Fibroblast of mammary gland (primary cell): ENCODE data around the gene GRM4.
A peak's percentile ranks its signal among the peaks of the same experiment; 100 is the strongest.

Experiments used
- DNase-seq: peaks from one replicate; pipeline ENCODE4 v3.0.0-alpha.2; 2010; ENCODE audit warnings: low read depth
- H3K4me3 ChIP-seq: 2 replicates; pipeline ENCODE4 v1.5.1; 2011; ENCODE audit warnings: low read depth, mild to moderate bottlenecking, low read length, moderate library complexity; ENCODE audit not compliant: control insufficient read depth
- TF ChIP-seq, protein P1 (sequence below): conservative IDR thresholded peaks from 2 replicates; pipeline ENCODE4 v1.5.1; 2011; ENCODE audit warnings: low read depth, low read length, inconsistent platforms; ENCODE audit not compliant: control insufficient read depth, insufficient read depth

GRM4 gene

DNA sequence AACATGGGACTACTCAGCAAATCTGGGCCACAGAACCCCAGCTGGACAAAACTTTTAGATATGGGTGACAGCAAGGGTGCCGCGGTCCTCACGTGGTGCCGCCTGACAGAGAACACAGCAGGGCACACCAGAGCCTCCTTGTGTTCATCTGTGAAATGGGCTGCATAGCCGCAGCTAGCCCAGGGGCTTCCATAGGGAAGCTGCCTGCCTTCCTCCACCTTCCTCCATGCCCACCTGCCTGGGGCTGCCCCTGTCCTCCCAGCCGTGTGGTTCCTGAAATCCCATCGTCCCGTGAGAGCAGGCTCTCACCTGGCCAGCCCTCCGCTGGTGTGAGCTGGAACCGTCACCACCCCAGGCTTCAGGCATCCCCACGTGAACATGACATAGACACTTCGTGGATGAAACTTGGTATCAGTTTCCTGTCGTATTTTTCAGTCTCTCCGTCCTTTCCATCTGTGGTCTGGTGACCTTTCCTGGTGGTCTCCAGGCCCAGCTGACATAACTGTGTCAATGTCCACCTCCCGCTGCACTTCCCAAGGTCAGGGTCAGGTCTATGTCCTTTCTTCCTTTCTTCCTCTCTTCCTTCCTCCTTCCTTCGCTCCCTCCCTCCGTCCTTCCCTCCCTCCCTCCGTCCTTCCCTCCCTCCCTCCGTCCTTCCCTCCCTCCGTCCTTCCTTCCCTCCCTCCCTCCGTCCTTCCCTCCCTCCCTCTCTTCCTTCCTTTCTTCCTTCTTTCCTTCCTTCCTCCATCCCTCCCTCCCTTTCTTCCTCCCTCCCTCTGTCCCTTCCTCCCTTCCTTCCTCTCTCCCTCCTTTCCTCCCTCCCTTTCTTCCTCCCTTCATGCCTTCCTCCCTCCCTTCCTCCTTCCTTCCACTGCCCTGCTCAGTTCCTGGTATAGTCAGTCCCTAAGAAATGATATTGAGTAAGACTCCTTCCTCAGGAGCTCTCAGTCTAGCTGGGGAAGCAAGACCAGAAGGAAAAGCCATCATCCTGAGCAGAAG lies 78.8 kb downstream of the GRM4 start:
- no peak overlapping the region for H3K4me3 ChIP-seq
- DNase-seq: no peak
- TF ChIP-seq, protein P1, sequence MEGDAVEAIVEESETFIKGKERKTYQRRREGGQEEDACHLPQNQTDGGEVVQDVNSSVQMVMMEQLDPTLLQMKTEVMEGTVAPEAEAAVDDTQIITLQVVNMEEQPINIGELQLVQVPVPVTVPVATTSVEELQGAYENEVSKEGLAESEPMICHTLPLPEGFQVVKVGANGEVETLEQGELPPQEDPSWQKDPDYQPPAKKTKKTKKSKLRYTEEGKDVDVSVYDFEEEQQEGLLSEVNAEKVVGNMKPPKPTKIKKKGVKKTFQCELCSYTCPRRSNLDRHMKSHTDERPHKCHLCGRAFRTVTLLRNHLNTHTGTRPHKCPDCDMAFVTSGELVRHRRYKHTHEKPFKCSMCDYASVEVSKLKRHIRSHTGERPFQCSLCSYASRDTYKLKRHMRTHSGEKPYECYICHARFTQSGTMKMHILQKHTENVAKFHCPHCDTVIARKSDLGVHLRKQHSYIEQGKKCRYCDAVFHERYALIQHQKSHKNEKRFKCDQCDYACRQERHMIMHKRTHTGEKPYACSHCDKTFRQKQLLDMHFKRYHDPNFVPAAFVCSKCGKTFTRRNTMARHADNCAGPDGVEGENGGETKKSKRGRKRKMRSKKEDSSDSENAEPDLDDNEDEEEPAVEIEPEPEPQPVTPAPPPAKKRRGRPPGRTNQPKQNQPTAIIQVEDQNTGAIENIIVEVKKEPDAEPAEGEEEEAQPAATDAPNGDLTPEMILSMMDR: no peak

- DNase-seq: no peak
- TF ChIP-seq, protein P1: no peak
- no peak overlapping the region for H3K4me3 ChIP-seq
Measured at GRCh38 chr6:34066218-34066571, 79.7 kb downstream of the GRM4 start.

DNA sequence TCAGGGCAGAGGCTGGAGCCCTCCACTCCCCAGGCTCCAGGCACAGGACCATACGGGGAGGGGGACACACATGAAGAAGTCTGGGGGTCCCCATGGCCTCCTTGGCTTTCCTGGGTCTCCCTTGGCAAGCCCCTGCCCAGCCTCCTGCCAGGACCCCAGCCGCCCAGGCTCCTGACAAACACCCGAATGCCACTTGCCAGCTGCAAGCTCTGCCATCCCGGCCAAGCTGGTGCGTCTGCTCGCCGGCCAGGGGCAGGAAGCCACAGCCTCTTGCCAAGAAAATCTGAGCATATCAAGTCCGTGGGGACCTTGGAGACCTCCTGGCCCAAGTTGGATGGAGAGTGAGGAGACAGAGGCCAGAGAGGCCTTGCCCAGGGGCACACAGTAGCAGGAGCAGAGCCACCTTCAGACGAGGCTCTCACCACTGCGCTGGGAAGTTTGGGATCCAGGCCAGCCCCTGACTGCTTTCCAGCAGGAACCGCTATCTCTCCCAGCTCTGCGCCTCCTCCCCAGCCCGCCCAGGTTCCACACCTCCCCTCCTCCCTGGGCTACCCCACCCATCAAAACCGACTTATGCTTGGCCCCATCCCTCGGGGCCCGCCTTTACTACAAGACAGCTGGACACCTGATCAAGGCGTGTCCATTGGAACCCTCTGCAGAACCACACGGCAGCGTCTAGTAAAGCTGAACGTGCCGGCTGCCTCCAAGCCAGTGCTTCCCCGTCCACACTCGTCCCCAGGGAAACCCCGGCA lies 80.2 kb downstream of the GRM4 start:
- DNase-seq: no peak
- no peak overlapping the region for H3K4me3 ChIP-seq
- TF ChIP-seq, protein P1: no peak

GRCh38 chr6:34064675-34065074 lies 81.2 kb downstream of the GRM4 start:
- no peak for DNase-seq
- H3K4me3 ChIP-seq: no peak overlapping the region
- TF ChIP-seq, protein P1: no peak

DNA sequence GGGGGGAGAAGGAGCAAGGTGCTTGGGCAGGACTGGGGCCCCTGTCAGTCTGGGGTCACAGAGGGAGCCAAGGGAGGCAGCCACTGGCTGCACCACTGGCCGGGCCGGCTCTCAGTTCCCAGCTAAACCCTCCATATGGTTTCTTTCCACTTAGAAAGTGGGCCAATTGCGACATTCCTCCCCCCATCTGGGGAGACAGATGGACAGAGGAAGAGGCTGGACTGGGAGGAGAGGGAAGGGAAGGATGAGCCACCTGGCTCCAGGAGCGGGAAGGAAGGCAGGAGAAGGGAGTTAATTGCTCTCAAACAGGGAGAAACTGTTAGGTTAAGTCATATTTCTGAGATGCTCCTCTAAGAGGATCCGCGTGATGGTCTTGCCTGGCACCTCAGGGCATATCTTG lies 82.2 kb downstream of the GRM4 start:
- TF ChIP-seq, protein P1: no peak
- peak; percentile 14 for DNase-seq
- H3K4me3 ChIP-seq: no peak overlapping the region

DNA sequence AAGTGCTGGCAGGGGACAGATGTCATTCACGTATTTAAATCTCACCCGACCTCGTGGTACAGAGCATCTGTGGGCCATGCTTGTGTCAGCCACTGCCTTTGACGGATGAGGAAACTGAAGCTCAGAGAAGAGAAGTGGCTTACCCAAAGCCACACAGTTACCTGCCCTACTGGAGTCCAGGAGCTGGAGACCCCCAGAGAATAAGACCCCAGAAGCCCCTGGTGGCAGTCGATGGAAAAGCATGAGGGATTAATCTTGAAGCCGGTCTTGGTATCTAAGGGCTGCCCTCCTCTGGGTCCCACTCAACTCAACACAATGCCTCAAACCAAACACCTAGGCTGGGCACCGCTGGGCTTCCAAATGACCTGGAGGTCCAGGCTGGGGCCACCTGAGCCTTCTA lies 83.1 kb downstream of the GRM4 start:
- no peak overlapping the region for H3K4me3 ChIP-seq
- TF ChIP-seq, protein P1: peak; percentile 17
- DNase-seq: no peak
